Activated CD4-positive, alpha-beta memory T cell treated with anti-CD3 and anti-CD28 coated beads, Interleukin-2, amount 10 ng/mL, durations not matched to agents 7 days and 5 days (primary cell): ENCODE data around the gene GIMAP2. TPM values are rescaled to one million over a fixed set of nuclear protein-coding genes. Genes with fewer than 3 reads are reported as not detected.
A peak's percentile ranks its signal among the peaks of the same experiment; 100 is the strongest.
"Not testable (repeated sequence)": the region's sequence is repeated elsewhere in the genome, so short reads cannot be mapped to it uniquely, and the experiment has no call there.

Experiments
- CTCF ChIA-PET: fragments of 350-600 bp; sonication (Branson Sonifier 250); formaldehyde crosslinking; loops from one replicate; lab custom pipeline; 2021; ENCODE audit warnings: antibody characterized with exemption, inconsistent platforms; lab: Charles Lee
- POLR2A ChIA-PET: fragments of 350-600 bp; sonication (Branson Sonifier 250); formaldehyde crosslinking; loops from one replicate; lab custom pipeline; 2021; ENCODE audit warnings: antibody characterized with exemption; lab: Charles Lee
- DNase-seq: peaks from one replicate; pipeline ENCODE4 v3.0.0-alpha.2; 2020
- H3K27ac Mint-ChIP-seq: one replicate; pipeline ENCODE4 v1.8.0; 2021; ENCODE audit warnings: mild to moderate bottlenecking, mixed read lengths
- H3K27me3 Mint-ChIP-seq: one replicate; pipeline ENCODE4 v1.8.0; 2021; ENCODE audit warnings: mixed read lengths
- H3K36me3 Mint-ChIP-seq: one replicate; pipeline ENCODE4 v1.8.0; 2021; ENCODE audit warnings: low read depth, mixed read lengths
- H3K4me1 Mint-ChIP-seq: one replicate; pipeline ENCODE4 v1.8.0; 2021; ENCODE audit warnings: mixed read lengths
- H3K4me3 Mint-ChIP-seq: one replicate; pipeline ENCODE4 v1.8.0; 2021; ENCODE audit warnings: mild to moderate bottlenecking, mixed read lengths
- H3K9me3 Mint-ChIP-seq: one replicate; pipeline ENCODE4 v1.8.0; 2021; ENCODE audit warnings: mixed read lengths
- total RNA-seq, 2 experiments: library from RNA; stranded (reverse); gene quantifications; one replicate each; pipeline ENCODE4 v1.2.3, GENCODE V29; 2021

The GIMAP2 gene
- total RNA-seq, 2 experiments from 2014 or later, result 113 to 120 TPM

- H3K27me3 Mint-ChIP-seq, CTCF ChIA-PET, H3K27ac Mint-ChIP-seq, POLR2A ChIA-PET, DNase-seq, H3K4me3 Mint-ChIP-seq: not testable (repeated sequence)
- peaks cover 24% of the 10 kb centered on the region for H3K9me3 Mint-ChIP-seq
- peaks cover 85% of the 10 kb centered on the region for H3K4me1 Mint-ChIP-seq
- H3K36me3 Mint-ChIP-seq, result peaks cover 50% of the 10 kb centered on the region
Measured at GRCh38 chr7:150680364-150680763, 5.1 kb upstream of the GIMAP2 start.

GRCh38 chr7:150686030-150686631, 625 bp downstream of the GIMAP2 start:
- POLR2A ChIA-PET, result interaction anchor here (0.6 to 3.1 kb wide), 24 partner anchors 9 to 237 kb away, joined by 3 to 29 read pairs (median 9); partner anchors contain the start of genes GIMAP1, GIMAP4, GIMAP5 and GIMAP6
- DNase-seq, result no peak
- peaks cover 73% of the 10 kb centered on the region for H3K4me1 Mint-ChIP-seq

DNA sequence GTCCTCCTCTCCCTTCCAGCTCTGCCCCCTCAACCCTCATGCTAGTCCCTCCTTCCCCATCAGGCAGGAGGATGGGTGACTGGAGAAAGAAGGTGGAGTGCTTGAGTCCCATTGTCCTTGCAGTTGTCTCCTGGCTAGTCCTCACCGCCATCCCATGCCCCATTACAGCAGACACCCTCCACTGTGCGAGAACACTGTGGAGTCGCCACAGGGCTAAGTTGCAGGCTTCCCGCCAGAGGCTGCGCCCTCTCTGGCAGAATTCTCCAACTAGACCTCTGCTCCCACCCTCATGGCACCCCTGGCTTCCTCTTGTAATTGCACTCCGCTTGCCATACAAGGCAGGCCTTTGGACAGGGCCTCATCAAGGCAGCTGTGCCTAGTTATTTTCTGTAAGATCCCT, 3.1 kb downstream of the GIMAP2 start:
- no peaks in the 10 kb centered on the region for H3K27me3 Mint-ChIP-seq
- H3K9me3 Mint-ChIP-seq, result peaks cover 42% of the 10 kb centered on the region
- H3K4me1 Mint-ChIP-seq, result peaks cover 63% of the 10 kb centered on the region
- ChIA-PET CTCF (interaction anchor here (1.5 kb wide), 1 partner anchor 21 kb away, joined by 3 read pairs; no protein-coding TSS in a partner anchor), POLR2A (interaction anchor here (0.6 kb wide), 1 partner anchor 136 kb away, joined by 3 read pairs; no protein-coding TSS in a partner anchor)
- peaks cover 78% of the 10 kb centered on the region for H3K36me3 Mint-ChIP-seq
- peak overlapping the region; percentile 38 for H3K4me3 Mint-ChIP-seq
- DNase-seq, result no peak
- H3K27ac Mint-ChIP-seq, result peak overlapping the region; percentile 8

More at GRCh38 chr7:150686030-150686631, 625 bp downstream of the GIMAP2 start:
- Mint-ChIP-seq H3K27ac (peak overlapping the region; percentile 98), H3K9me3 (peaks cover 36% of the 10 kb centered on the region), H3K4me3 (peak overlapping the region; percentile 100), H3K27me3 (no peaks in the 10 kb centered on the region), H3K36me3 (peaks cover 74% of the 10 kb centered on the region)
- CTCF ChIA-PET, result interaction anchor here (0.6 to 2.2 kb wide), 11 partner anchors 17 to 237 kb away, joined by 3 to 15 read pairs (median 5); partner anchors contain the start of genes GIMAP1, GIMAP6 and GIMAP8

DNA sequence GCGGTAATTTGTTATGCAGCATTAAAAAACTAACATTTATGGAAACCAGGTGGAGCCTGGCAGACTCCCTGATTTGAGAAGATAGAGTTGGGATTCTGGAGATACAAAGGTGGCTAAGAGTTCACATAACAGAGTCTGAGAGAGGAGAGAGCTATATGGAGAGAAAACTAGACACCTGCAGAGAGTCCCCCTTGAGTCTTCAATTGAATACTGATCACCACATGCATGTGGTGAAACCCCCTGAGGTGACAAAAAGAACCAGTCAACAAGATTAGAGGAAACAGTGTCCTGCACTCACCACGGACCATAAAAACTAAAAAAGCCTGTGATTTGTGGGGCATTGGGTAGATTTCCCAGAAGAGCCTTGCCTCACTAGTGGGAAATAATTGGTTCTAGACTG, 10.1 kb downstream of the GIMAP2 start:
- Mint-ChIP-seq H3K4me1 (peaks cover 22% of the 10 kb centered on the region), H3K4me3 (no peak overlapping the region), H3K9me3 (peaks cover 71% of the 10 kb centered on the region), H3K27me3 (peaks cover 4% of the 10 kb centered on the region), H3K27ac (no peak overlapping the region), H3K36me3 (peaks cover 83% of the 10 kb centered on the region)
- CTCF ChIA-PET, result interaction anchor here (0.9 to 1.2 kb wide), 2 partner anchors 21 to 27 kb away, joined by 3 to 4 read pairs; partner anchors contain the start of gene GIMAP1
- DNase-seq, result no peak
- POLR2A ChIA-PET, result interaction anchor here (0.9 to 1.0 kb wide), 5 partner anchors 10 to 63 kb away, joined by 3 to 4 read pairs (median 3); partner anchors contain the start of genes GIMAP1, GIMAP2 and GIMAP6

DNA sequence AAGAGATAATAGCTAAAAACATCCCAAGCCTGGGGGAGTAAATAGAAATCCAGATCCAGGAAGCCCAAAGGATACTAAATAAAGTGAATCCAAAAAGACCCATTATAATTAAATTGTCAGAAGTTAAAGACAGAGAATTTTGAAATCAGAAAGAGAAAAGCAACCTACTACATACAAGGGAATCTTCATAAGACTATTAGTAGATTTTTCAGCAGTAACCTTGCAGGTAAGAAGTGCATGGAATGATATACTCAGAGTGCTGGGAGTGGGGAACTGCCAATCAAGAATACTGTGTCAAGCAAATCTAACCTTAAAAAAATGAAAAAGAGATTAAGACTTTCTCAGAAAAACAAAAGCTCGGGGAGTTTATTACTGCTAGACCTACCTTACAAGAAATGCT, 17.7 kb downstream of the GIMAP2 start:
- Mint-ChIP-seq H3K36me3 (peaks cover 74% of the 10 kb centered on the region), H3K4me3 (no peak overlapping the region), H3K27me3 (peaks cover 4% of the 10 kb centered on the region), H3K4me1 (peaks cover 15% of the 10 kb centered on the region), H3K27ac (no peak overlapping the region), H3K9me3 (peaks cover 69% of the 10 kb centered on the region)
- POLR2A ChIA-PET, result interaction anchor here (0.7 to 3.6 kb wide), 5 partner anchors 12 to 252 kb away, joined by 3 to 19 read pairs (median 4); partner anchors contain the start of genes GIMAP1, GIMAP6 and GIMAP8
- DNase-seq, result no peak
- CTCF ChIA-PET, result interaction anchor here (1.1 to 1.7 kb wide), 2 partner anchors 12 to 22 kb away, joined by 4 to 8 read pairs; partner anchors contain the start of gene GIMAP1

- Mint-ChIP-seq H3K36me3 (peaks cover 55% of the 10 kb centered on the region), H3K4me1 (peaks cover 55% of the 10 kb centered on the region), H3K27me3 (no peaks in the 10 kb centered on the region), H3K4me3 (peak overlapping the region; percentile 97), H3K27ac (peak overlapping the region; percentile 79), H3K9me3 (peaks cover 16% of the 10 kb centered on the region)
- ChIA-PET CTCF (interaction anchor here (0.9 to 5.4 kb wide), 12 partner anchors 12 to 266 kb away, joined by 3 to 44 read pairs (median 8); partner anchors contain the start of genes GIMAP4 and GIMAP8), POLR2A (interaction anchor here (0.7 to 4.3 kb wide), 17 partner anchors 13 to 266 kb away, joined by 3 to 60 read pairs (median 25); partner anchors contain the start of genes GIMAP2, GIMAP4, GIMAP5 and GIMAP6)
- no peak for DNase-seq
Measured at GRCh38 chr7:150715293-150715692, 29.8 kb downstream of the GIMAP2 start.

- Mint-ChIP-seq H3K36me3 (peaks cover 59% of the 10 kb centered on the region), H3K27me3 (no peaks in the 10 kb centered on the region), H3K4me3 (peak overlapping the region; percentile 97), H3K27ac (peak overlapping the region; percentile 79), H3K9me3 (peaks cover 16% of the 10 kb centered on the region), H3K4me1 (peaks cover 56% of the 10 kb centered on the region)
- DNase-seq, result no peak
- ChIA-PET CTCF (interaction anchor here (0.8 to 5.4 kb wide), 18 partner anchors 12 to 309 kb away, joined by 3 to 44 read pairs (median 6); partner anchors contain the start of genes GIMAP2, GIMAP4 and GIMAP8), POLR2A (interaction anchor here (0.8 to 4.3 kb wide), 28 partner anchors 12 to 267 kb away, joined by 3 to 60 read pairs (median 8); partner anchors contain the start of genes GIMAP2, GIMAP4, GIMAP5 and GIMAP6)
Measured at GRCh38 chr7:150715738-150716137, 30.2 kb downstream of the GIMAP2 start.

DNA sequence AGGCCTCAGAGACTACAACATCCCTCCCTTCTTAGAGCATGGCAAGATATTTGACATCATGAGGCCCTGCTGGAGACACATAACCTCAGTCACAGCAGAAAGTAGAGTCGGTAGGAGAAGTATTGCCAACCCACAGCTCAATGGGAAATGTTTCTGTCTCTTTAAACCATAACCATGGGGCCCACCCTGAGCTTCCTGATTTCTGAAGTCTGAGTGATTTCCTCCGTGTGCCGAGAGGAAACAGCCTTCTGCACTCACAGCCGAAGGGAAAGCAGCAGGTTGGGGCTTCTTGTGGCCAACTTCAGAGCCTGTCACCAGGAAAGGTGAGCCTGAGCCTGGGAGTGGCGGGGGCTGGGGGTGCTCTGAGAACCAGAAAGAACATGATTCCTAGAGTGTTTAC, 30.9 kb downstream of the GIMAP2 start, which contains the start of gene GIMAP1:
GIMAP1 (plus strand) TSS at position 246 of the 400 bp plus-strand sequence. CDS start 2,435 bp downstream, outside the sequence.
- peaks cover 62% of the 10 kb centered on the region for H3K4me1 Mint-ChIP-seq
- H3K4me3 Mint-ChIP-seq, result peak within 1 kb of the TSS; percentile 97
- no peaks in the 10 kb centered on the region for H3K27me3 Mint-ChIP-seq
- H3K9me3 Mint-ChIP-seq, result peaks cover 16% of the 10 kb centered on the region
- CTCF ChIA-PET, result interaction anchor here (0.8 to 5.4 kb wide), 19 partner anchors 13 to 309 kb away, joined by 3 to 44 read pairs (median 6); partner anchors contain the start of genes GIMAP2, GIMAP4 and GIMAP8
- peak; percentile 69 for DNase-seq
- H3K36me3 Mint-ChIP-seq, result peaks cover 66% of the 10 kb centered on the region
- peak within 1 kb of the TSS; percentile 79 for H3K27ac Mint-ChIP-seq
- POLR2A ChIA-PET, result interaction anchor here (0.8 to 4.3 kb wide), 28 partner anchors 11 to 267 kb away, joined by 3 to 60 read pairs (median 8); partner anchors contain the start of genes GIMAP2, GIMAP4, GIMAP5 and GIMAP6

- ChIA-PET CTCF (interaction anchor here (0.8 to 5.4 kb wide), 12 partner anchors 15 to 310 kb away, joined by 3 to 44 read pairs (median 7); partner anchors contain the start of genes GIMAP2, GIMAP4 and GIMAP8), POLR2A (interaction anchor here (1.0 to 4.3 kb wide), 22 partner anchors 11 to 268 kb away, joined by 3 to 60 read pairs (median 17); partner anchors contain the start of genes GIMAP2, GIMAP4, GIMAP5 and GIMAP6)
- Mint-ChIP-seq H3K36me3 (peaks cover 71% of the 10 kb centered on the region), H3K4me3 (peak overlapping the region; percentile 97), H3K4me1 (peaks cover 65% of the 10 kb centered on the region), H3K9me3 (peaks cover 16% of the 10 kb centered on the region), H3K27me3 (no peaks in the 10 kb centered on the region), H3K27ac (peak overlapping the region; percentile 79)
- DNase-seq, result no peak
Measured at GRCh38 chr7:150716939-150717338, 31.4 kb downstream of the GIMAP2 start.

- Mint-ChIP-seq H3K9me3 (peaks cover 8% of the 10 kb centered on the region), H3K27ac (peak overlapping the region; percentile 47), H3K27me3 (no peaks in the 10 kb centered on the region), H3K4me3 (peak overlapping the region; percentile 97), H3K36me3 (peaks cover 73% of the 10 kb centered on the region), H3K4me1 (peaks cover 68% of the 10 kb centered on the region)
- no peak for DNase-seq
- POLR2A ChIA-PET, result interaction anchor here (1.3 to 4.3 kb wide), 12 partner anchors 10 to 269 kb away, joined by 7 to 60 read pairs (median 29); partner anchors contain the start of genes GIMAP2, GIMAP4, GIMAP5 and GIMAP6
- CTCF ChIA-PET, result interaction anchor here (2.4 to 5.4 kb wide), 6 partner anchors 14 to 269 kb away, joined by 7 to 44 read pairs (median 16); partner anchors contain the start of genes GIMAP4 and GIMAP8
Measured at GRCh38 chr7:150717814-150718420, 32.4 kb downstream of the GIMAP2 start.

DNA sequence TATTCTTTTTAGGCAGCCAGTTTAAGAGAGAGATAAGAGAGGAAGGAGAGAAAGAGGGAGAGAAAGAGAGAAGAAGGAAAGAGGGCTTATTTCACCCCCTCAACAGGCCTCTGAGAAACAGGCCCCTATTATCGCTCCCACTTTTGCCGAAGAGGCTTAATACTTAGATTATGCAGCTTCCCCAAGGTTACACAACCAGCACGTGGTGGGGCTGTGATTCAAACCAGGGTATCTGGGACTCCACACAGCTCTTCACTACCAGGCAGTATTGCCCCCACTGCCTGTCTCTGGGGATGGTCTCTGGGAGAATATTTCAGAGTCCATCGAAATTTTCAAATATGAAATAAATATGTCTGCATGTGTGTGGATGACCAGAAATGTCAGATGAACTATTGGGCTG, 33.9 kb downstream of the GIMAP2 start:
- Mint-ChIP-seq H3K4me1 (peaks cover 66% of the 10 kb centered on the region), H3K4me3 (no peak overlapping the region), H3K36me3 (peaks cover 80% of the 10 kb centered on the region), H3K27me3 (no peaks in the 10 kb centered on the region), H3K27ac (no peak overlapping the region), H3K9me3 (peaks cover 2% of the 10 kb centered on the region)
- CTCF ChIA-PET, result interaction anchor here (5.4 kb wide), 1 partner anchor 13 kb away, joined by 44 read pairs; no protein-coding TSS in a partner anchor
- no peak for DNase-seq
- POLR2A ChIA-PET, result no interaction called here
